ENCODE data around the gene FAM111A.

The FAM111A gene

DNA sequence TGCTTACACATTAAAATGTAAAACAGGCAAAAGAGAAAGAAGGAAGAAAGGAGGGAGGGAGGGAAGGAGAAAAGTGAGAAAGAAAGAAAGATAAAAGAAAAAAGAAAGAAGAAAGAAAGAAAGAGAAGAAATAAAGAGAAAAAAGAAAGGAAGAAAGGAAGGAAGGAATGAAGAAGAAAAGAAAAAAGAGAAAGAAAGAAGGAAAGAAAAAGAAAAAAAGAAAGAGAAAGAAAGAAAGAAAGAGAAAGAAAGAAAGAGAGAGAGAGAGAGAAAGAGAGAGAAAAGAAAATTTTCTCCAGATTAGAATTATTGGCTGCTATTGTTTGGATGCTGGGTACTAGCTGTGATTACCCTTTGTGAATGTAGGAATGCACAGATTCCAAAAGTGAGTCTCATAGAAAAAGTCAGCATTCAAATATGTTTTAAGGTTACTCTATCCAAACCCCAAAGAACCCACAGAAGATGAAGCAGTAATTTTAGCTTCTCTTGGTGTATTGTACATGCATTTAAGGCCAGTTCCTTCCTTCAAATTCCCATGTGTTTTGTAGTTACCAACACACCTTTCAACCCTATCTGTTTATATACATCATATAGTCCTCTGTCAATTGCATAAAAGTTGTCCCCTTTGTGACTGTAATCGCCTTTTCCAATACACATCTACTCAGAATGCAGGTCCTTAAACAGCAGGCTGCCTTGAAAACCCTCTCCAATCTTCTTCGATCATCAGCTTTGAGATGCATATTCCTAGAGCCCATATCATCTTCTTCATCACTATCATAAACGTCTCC, 789 bp upstream of the FAM111A start:
- DNase-seq: peak; percentile 69

DNA sequence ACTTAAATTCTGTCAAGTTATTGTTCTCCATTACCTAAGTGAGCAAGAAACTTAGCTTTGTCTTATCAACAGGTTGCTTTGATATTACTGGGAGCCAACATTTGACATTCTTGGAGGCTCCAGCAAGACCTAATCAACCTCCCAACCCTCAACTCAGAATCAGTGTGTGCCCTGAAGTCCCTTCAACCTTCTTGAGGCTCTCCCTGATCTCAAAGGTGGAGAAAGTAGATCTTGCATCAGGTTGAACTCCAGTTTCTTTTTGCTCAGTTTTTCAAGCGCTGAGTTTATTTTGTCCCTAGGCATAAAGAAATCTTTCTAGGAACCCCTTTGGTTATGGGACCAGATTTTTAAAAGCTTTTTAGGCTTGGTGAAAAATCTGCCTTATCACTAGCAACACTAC, 1.4 kb downstream of the FAM111A start:
- DNase-seq: no peak

DNA sequence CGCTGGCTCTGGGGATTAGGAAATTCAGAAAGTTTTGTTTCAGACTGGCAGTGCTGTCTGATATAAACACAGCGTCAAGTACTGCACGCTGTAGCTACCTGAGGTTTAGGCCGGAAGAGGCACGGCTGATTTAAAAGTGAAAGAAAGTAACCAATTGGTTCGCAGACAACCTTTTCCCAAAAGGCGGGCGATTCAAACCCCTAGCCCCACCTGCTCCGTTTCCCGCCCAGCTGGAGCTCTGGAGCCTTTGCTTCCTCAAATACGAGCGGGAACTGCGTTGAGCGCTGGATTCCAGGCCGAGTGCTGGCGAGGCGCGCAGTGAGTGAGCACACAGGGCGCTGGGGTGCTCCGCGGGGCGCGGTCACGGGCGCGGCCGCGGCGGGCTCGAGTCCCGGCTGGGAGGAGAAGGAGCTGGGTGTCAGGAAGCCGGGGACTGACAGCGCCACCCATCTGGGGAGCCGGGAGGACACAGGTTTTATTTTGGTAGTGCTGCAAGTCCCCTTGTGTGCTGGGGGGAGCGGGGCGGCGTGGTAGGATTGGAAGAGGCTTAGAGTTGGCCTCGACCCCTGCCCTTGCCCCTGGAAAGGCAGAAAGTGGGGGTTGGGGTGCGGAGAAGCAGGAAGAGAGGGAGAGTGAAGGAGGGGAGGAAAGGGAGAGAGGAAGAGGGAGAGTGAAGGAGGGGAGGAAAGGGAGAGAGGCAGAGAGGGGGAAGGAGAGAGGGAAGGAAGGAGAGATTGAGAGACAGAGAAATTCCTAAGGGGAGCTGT, 2.1 kb downstream of the FAM111A start:
- DNase-seq: peak; percentile 92

DNA sequence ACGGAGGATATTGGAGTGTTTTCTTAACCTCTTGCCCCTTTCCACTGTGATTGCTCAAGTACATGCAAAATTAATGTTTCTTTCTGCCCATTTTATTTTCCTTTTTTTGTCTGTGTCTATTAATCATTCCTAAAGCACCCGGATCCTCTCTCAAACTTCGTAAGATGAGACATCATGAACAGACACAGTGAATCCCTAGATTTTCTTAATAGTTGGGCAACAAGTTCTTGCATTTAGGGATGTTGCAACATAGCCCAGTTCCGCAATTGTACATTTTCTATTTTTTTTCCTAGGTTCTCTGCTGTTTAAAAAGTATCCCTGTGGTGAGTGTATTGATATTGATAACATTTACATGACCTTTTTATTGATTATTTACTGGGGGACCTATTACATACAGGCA, 2.9 kb downstream of the FAM111A start:
- DNase-seq: peak; percentile 46

DNA sequence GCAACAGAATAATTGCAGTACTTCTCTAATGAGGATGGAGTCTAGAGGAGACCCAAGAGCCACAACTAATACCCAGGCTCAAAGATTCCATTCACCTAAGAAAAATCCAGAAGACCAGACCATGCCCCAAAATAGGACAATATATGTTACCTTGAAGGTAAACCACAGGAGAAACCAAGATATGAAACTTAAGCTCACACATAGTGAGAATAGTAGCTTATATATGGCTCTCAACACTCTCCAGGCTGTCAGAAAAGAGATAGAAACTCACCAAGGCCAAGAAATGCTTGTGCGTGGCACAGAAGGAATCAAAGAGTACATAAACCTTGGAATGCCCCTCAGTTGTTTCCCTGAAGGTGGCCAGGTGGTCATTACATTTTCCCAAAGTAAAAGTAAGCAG, 9.1 kb downstream of the FAM111A start:
- no peak for DNase-seq

DNA sequence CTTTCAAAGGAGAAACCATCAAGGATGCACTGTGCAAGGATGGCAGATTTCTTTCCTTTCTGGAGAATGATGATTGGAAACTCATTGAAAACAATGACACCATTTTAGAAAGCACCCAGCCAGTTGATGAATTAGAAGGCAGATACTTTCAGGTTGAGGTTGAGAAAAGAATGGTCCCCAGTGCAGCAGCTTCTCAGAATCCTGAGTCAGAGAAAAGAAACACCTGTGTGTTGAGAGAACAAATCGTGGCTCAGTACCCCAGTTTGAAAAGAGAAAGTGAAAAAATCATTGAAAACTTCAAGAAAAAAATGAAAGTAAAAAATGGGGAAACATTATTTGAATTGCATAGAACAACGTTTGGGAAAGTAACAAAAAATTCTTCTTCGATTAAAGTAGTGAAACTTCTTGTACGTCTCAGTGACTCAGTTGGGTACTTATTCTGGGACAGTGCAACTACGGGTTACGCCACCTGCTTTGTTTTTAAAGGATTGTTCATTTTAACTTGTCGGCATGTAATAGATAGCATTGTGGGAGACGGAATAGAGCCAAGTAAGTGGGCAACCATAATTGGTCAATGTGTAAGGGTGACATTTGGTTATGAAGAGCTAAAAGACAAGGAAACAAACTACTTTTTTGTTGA, 9.8 kb downstream of the FAM111A start:
- no peak for DNase-seq

DNA sequence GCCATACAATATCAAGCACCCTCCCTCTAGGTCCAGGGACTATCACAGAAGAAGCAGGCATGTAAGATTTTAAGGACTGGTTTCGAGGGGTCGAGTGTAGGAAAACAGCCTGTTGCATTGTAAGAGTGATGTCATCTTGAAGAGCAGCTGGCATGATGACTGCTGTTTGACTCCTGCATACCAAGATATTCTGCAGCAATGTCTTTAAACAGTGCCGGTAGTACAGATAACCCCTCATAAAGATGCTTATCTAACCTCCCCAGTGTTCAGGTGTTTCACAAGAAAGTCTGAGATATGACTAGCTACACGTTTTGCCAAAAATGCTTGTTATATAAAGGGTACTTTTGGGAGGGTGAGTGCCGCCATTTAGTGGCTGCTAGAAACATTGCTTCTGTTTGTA, 12.0 kb downstream of the FAM111A start:
- DNase-seq: no peak

DNA sequence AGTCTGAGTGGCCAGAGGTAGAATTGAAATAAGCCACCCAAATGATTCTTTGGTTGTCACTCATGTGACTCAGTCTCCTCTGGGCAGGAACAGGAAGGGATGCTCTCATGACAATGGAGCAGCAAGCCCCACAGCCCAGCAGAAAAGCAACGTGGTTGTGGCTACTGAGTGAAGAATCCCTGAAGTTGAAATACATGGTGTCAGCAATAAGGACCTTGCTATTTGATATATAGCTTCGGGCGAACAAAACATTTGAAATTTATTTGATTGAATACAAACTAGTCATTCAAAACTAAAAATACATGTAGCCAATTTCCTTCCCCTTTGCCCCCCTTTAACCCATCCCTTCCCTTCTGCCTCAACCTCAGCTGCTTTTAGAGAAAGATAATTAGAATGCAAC, 14.8 kb downstream of the FAM111A start:
- DNase-seq: no peak

DNA sequence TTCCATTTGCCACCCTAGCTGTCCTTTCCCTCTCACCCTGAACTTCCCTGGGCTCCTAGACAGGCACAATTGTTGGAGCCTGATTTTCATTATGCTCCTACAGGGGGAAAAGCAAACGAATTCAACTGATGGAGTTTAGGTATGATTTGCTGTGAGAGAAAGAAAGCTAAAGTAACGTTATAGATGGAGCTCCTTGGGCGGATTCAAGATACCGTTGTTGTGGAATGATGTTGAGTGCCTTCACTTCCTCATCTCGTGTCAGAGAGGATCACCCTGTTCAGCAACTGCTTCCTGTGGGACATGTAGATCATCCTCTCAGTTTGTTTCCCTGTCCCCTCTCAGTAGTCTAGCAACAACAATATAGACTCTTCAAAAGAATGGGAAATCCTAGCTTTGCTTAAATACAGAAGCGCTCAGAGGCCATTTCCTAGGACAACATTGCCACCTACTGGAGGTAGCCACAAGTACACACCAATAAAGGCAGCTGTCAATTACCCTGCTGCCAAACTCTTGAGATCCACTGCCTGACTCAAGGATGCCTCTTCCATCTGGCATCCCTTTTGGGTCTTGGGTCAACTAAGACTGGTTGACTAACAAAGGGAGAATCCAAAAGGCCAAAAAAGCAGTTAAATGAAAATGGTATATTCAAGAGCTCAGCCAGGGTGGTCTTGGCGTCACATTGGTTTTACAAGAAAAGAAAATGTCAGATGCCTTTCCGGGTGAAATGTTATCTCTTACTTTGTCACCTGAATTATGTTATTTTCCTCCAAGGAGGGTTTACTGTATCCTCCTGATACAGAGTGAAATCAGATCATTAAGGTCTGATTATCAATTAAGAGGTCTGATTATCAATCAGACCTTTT, 15.8 kb downstream of the FAM111A start:
- peak; percentile 65 for DNase-seq

DNA sequence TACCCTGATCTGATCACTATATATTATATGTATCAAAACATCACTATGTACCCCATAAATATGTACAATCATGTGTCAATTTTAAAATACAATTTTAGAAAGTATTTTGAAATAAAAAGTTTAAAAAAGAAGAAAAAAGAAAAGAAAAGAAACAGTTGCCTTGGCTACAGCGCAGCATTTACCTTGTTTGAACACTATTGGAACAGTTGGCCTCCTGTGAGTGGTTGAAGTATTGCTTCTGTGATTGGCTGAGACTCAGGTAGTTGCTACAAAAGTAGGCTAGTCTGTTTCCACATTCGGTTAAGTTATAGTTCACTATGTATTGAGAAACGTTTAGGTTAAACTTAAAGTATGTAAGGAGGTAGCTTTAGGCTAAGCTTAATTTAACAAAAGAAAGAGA, 21.4 kb downstream of the FAM111A start:
- no peak for DNase-seq

DNA sequence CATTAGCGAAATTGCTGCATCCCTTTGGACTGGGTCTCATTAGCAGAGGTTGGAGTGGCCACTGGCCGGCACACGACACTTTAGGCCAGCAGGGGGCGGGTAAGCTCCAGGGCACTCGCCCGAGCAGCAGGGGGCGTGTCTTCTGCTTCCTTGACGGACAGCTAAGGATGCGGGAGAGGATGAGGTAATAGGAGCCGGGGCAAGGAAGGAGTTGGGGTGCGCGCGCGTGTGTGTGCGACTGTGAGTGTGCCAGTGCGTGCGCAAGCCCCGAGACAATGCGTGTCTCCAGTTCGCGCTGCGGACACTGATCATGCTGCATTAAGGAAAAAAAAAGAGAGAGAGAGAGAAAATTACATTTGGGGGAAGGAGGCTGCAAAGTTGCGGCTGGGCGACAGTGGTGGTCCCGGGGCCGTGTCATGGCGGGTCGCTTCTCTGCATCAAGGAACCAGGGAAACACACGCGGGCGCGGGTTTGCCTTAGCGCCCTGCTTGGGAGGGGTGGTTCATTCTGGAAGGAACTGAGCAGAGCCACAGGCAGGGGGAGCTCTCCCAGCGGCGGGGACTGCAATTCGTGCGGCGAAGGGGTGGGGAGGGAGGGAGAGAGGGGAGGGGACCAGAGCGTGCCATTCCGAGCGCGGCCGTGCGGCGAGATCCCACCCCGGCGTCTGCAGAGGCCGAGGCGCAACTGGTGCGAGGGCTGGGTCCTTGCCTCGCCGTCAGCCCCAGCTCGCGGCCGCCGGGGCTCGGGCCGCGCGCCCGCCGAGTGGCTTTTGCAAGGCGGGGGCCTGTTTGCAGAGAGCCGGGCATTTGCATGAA, 29.1 kb downstream of the FAM111A start, which contains the start of gene DTX4:
Gene DTX4 (plus strand): TSS at position 625 of the 815 bp plus-strand sequence. CDS start 464 bp downstream, outside the sequence.
- peak; percentile 86 for DNase-seq

DNA sequence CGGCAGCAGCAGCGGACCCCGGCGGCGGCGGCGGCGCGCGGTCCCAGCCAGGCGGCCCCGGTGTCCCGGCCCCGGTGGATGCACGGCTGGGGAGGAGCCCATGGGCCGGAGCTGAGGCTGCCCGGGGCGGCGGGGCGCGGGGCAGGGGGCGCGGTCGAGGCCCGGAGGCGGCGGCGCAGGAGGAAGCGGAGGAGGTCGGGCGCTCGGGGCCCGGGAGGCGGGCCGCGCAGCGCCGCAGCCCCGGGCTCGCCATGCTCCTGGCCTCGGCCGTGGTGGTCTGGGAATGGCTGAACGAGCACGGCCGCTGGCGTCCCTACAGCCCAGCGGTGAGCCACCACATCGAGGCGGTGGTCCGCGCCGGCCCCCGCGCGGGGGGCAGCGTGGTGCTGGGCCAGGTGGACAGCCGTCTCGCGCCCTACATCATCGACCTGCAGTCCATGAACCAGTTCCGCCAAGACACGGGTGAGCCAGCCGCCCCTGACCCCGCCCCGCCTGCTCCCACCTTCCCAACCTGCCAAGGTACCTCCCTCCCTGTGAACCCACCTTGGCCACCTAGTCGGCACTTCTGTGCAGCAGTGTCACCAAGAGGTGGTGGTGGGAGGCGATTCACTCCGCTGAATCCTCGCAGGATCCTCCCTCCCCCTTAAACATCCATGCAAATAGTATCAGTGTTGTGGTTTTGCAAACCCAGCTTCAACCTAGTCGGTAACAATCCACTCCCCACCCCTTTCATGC, 29.9 kb downstream of the FAM111A start:
- no peak for DNase-seq

DNA sequence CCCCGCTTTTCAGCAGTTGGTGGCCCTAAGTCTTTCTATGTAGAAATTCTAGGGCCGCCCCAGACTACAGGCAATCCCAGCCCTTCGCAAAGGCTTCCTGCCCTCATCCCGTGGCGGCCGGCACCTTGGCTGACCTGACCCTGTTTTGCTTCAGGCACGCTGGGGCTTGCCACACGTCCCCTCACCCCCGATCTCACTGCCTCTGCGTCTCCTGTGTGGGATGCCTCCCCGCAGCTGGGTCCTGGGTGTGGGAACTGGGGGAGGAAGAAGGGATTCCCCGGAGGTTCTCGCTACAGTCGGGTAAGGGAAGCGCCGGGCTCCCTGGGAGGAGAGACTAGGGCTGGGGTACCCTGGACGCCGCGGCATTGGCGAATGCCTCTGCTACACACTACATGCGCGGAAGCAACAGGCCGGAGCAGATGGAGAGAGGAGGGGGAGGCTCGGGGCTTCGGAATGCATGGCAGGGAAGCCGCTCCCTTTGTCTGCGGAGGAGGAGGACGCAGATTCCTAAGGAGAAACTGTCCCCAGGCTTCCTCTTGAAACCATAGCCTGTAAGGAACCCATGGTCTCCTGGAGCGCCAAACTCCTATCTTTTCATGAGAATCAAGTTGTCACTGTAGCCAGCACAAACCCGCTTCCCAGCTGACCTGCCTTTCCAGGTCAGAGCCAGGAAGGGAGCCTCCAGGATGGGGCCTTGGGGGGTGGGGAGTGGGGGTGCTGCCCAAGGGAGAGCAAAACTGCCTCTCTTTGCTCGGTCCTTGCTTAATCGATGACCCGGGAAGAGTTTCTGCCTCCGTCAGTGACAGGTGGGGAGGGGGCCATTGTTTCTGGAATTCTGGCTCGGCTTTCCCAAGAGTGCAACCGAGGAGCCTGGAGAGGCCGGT, 30.7 kb downstream of the FAM111A start:
- DNase-seq: peak; percentile 38

DNA sequence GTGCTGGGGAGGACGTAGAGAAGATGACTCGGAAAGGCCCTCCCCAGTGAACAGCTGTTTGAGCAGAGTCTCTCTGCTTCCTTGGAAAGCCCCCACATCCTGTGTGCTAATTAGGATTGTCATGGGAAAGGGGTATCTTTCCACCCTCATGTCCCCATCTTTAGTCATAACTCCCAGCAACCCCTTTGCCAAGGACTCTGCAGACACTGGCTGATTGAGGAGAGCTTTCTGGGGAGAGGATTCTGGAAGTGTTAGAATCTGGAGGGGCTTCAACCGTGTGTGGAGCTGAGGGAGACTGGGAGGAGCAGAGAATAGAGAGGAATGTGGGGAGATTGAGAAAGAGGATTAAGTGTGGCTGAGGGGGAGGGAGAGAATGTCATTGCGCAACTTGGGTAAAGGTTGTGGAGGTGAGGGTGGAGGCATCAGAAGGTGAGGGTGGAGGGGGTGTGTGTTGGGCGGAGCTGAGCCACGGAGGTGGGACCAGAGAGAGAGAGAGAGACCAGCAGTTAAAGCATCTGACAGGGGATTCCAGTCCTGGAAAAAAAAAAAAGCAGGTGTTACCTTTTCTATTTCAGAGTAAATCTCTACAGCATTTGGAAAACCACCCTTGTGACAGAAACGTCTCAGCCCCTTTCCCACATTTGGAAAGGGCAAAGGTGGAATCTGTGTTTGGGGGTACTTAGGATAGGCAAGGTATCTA, 31.5 kb downstream of the FAM111A start:
- peak; percentile 33 for DNase-seq

DNA sequence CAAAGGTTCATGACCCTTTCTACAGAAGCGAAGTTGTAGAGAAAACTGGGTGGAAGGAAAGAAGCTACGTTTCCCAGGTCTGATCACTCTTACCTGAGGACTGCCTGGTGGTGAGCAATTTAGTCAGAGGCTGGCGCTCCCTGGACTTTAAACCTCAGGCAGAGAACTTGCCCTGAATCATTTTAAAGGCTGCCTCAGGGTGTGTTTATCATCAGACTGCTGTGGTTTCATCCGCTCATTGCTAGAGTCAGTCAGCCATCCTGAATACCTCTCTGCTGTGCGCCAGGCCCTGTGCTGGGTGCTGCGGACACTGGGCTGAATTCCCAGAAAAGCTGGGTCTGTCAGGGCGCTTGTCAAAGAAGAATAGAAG, 32.0 kb downstream of the FAM111A start:
- peak; percentile 67 for DNase-seq

DNA sequence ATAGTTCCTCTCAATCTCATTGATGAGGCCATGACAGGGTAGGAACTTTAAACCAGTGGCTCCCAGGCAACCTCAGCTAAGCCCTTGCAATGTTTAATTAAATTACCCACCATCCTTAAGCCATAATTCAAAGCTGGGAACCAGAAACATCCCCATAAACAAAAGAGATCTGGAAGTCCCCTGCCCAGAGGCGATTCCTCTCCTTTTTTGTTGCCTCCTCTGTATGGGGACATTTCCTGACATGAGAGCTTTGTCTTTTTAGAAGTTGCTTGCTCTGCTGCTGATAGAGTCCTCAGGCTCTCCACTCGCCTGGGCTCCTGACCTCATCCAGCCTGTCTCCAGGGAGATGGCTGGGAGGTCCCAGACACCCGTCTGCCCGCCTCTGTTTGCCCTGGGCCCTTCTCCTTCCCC, 32.4 kb downstream of the FAM111A start:
- DNase-seq: no peak

DNA sequence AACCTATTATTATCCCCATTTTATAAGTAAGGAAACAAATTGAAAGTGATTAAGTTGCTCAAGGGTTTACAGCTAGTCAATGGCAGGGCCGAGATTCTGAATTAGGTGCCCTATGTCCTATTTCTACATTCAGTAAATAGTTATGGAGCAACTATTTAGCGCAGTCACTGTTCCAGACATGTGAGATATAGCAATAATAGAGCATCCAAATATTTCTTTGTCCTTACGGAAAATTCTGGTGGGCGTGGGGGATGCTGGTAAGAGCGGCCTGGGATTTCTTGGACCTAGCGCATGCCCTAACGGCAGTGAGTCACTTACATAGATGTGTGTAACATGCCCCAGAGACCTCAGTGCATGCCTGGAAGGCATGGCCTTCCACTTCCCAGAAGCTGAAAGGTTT, 33.7 kb downstream of the FAM111A start:
- no peak for DNase-seq

DNA sequence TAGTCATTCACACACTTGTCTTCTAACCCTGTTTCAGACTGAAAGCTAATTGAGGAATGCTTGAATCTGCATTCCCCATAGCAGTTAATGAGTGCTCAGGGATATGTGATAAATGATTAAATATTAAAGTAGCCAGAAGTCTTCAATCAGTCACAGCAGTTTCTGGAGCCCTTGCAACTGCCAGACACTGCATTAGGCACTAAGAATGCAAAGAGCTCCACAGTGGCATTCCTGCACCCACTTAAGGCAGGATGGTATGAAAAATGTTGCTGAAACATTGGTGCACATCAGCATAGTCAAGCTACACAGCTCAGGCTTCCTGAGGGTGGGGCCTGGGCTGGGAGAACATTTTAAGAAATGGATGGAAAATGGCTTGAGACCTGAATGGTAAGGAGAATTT, 35.7 kb downstream of the FAM111A start:
- DNase-seq: no peak

DNA sequence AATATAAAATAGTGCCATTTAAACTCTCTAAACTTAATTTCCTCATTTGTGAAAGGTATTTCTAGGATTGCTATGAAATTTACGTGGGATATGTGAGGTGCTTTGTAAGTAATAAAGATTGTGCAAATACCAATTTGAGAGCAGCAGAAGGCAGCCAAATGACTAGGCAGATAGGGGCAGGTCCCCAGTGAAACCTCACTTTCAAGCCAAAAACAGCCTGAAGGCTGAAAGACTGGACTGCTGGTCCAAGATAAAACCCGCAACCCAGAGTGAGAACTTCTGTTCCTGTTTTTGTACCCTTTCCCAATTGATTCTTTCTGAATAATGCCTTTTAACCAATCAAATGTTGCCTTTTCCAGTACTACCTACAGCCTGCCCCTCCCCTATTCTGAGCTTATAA, 36.5 kb downstream of the FAM111A start:
- no peak for DNase-seq

Data from EL (cell line).